BJ (cell line): ENCODE measurements around the gene RAB3GAP2. TPM values are rescaled to one million over a fixed set of nuclear protein-coding genes. Genes with fewer than 3 reads are reported as not detected.

ENCODE experiments used
- CTCF ChIA-PET: fragments of 350-600 bp; formaldehyde crosslinking; extraction: SDS; loops from one replicate; lab custom pipeline; 2021; ENCODE audit warnings: antibody characterized with exemption, inconsistent platforms; lab: Yijun Ruan, JAX
- POLR2A ChIA-PET: fragments of 300-600 bp; sonication (Branson Sonifier 250); formaldehyde crosslinking; extraction: SDS; loops from one replicate; lab custom pipeline; 2021; ENCODE audit warnings: antibody characterized with exemption; lab: Charles Lee
- DNase-seq: peaks from one replicate; pipeline ENCODE4 v3.0.0-alpha.2; 2011; ENCODE audit warnings: low read depth
- H3K27me3 ChIP-seq: 2 replicates; pipeline ENCODE4 v1.6.0; 2011; ENCODE audit warnings: low read length; ENCODE audit not compliant: control insufficient read depth, insufficient read depth
- H3K36me3 ChIP-seq: 2 replicates; pipeline ENCODE4 v1.5.1; 2011; ENCODE audit warnings: low read length; ENCODE audit not compliant: control insufficient read depth, insufficient read depth
- H3K4me3 ChIP-seq: 2 replicates; pipeline ENCODE4 v1.5.1; 2011; ENCODE audit warnings: low read depth, mild to moderate bottlenecking, control low read depth, low read length
- polyA plus RNA-seq: library from polyadenylated mRNA; depleted of rRNA; stranded (reverse); fragments of >200 nt; gene quantifications from 2 replicates; pipeline ENCODE4 v1.2.3, GENCODE V29; 2011
- TF ChIP-seq, protein P1 (sequence below): IDR thresholded peaks from 2 replicates; pipeline ENCODE4 v1.5.1; 2011; ENCODE audit warnings: low read depth, mild to moderate bottlenecking, control low read depth, inconsistent platforms, low read length, moderate library complexity; ENCODE audit not compliant: insufficient read depth

The RAB3GAP2 gene
- polyA plus RNA-seq, 1 experiment: 25.1 TPM

DNA sequence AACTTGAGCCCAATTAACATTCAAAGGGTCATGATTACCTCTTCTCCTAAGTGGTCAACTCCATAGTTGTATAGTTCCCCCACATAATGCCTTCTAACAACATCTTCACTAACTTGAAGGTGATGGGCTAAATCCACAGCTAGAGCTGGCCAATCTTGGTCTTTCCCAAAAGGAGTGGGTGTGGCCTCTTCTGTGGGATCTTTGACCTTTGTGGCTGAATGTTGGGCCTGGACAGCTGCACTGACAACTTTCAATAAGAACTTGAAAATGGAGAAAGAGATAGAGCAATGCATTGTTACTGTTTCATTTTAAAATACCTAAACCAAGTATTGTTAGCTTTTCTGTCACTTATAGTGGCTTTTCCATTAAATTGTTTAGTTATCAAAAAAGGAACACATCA, 119.1 kb downstream of the RAB3GAP2 start:
- H3K4me3 ChIP-seq: no peak overlapping the region
- peaks cover 9% of the 10 kb centered on the region for H3K36me3 ChIP-seq
- POLR2A ChIA-PET: interaction anchor here (0.7 to 0.9 kb wide), 2 partner anchors 11 to 135 kb away, joined by 6 to 8 read pairs; no protein-coding TSS in a partner anchor
- TF ChIP-seq, protein P1, sequence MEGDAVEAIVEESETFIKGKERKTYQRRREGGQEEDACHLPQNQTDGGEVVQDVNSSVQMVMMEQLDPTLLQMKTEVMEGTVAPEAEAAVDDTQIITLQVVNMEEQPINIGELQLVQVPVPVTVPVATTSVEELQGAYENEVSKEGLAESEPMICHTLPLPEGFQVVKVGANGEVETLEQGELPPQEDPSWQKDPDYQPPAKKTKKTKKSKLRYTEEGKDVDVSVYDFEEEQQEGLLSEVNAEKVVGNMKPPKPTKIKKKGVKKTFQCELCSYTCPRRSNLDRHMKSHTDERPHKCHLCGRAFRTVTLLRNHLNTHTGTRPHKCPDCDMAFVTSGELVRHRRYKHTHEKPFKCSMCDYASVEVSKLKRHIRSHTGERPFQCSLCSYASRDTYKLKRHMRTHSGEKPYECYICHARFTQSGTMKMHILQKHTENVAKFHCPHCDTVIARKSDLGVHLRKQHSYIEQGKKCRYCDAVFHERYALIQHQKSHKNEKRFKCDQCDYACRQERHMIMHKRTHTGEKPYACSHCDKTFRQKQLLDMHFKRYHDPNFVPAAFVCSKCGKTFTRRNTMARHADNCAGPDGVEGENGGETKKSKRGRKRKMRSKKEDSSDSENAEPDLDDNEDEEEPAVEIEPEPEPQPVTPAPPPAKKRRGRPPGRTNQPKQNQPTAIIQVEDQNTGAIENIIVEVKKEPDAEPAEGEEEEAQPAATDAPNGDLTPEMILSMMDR: no peak
- DNase-seq: no peak
- no peaks in the 10 kb centered on the region for H3K27me3 ChIP-seq
- CTCF ChIA-PET: interaction anchor here (0.6 kb wide), 1 partner anchor 51 kb away, joined by 3 read pairs; no protein-coding TSS in a partner anchor

DNA sequence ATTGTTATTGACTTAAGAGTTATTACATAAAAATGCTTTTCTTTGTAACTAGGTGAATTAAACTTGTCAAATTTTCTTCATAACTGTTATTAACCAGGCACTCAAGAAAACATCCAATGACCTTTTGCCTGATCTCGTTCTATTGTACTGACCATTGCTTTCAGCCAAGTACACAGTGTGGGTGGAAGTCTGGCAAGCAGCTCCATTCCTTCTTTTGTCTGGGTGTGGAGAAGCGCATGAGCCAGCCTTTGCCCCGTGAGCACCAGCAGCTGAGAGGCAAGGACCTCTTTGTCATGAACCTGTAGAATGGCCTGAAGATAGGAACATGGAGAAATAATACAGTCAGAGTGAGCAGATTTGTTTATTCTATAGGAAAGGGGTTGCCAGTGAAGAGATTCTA, 120.8 kb downstream of the RAB3GAP2 start:
- H3K36me3 ChIP-seq: peaks cover 5% of the 10 kb centered on the region
- DNase-seq: no peak
- TF ChIP-seq, protein P1: no peak
- H3K4me3 ChIP-seq: no peak overlapping the region
- ChIA-PET CTCF (interaction anchor here (0.7 kb wide), 1 partner anchor 71 kb away, joined by 4 read pairs; no protein-coding TSS in a partner anchor), POLR2A (no interaction called here)
- H3K27me3 ChIP-seq: no peaks in the 10 kb centered on the region

DNA sequence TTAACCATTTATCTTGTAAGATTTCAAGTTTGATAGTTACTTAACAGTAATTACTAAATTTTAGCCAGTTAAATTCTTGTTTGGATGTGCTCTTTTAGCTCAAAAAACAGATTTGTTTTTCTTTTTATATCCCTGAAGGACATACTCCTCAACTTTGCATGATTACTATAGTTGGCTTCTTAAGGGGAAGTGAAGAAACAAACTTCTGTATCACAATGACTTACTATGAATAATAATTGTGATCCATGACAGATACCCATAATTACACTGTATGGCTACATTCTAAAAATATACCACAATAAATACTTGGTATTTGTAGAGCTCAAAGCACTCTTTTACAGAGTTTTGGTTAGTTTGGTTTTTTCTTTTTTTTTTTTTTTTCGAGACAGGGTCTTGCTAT, 122.5 kb downstream of the RAB3GAP2 start:
- CTCF ChIA-PET: no interaction called here
- DNase-seq: no peak
- TF ChIP-seq, protein P1: no peak
- H3K4me3 ChIP-seq: no peak overlapping the region
- no peaks in the 10 kb centered on the region for H3K27me3 ChIP-seq
- POLR2A ChIA-PET: no interaction called here
- H3K36me3 ChIP-seq: peaks cover 5% of the 10 kb centered on the region

GRCh38 chr1:220144051-220144450, 128.2 kb downstream of the RAB3GAP2 start:
- POLR2A ChIA-PET: no interaction called here
- Histone ChIP-seq H3K36me3 (peaks cover 3% of the 10 kb centered on the region; the same call in 1 of the 2 replicates), H3K4me3 (no peak overlapping the region), H3K27me3 (no peaks in the 10 kb centered on the region)
- no peak for DNase-seq
- CTCF ChIA-PET: interaction anchor here (0.7 to 1.0 kb wide), 2 partner anchors 39 to 46 kb away, joined by 3 read pairs; no protein-coding TSS in a partner anchor
- TF ChIP-seq, protein P1: no peak

GRCh38 chr1:220139966-220140365, 132.3 kb downstream of the RAB3GAP2 start:
- peaks cover 6% of the 10 kb centered on the region for H3K36me3 ChIP-seq
- no peak overlapping the region for H3K4me3 ChIP-seq
- TF ChIP-seq, protein P1: no peak
- H3K27me3 ChIP-seq: no peaks in the 10 kb centered on the region
- no peak for DNase-seq
- POLR2A ChIA-PET: no interaction called here
- CTCF ChIA-PET: no interaction called here
